Measurements from ENCODE around the gene TNS4.

DNA sequence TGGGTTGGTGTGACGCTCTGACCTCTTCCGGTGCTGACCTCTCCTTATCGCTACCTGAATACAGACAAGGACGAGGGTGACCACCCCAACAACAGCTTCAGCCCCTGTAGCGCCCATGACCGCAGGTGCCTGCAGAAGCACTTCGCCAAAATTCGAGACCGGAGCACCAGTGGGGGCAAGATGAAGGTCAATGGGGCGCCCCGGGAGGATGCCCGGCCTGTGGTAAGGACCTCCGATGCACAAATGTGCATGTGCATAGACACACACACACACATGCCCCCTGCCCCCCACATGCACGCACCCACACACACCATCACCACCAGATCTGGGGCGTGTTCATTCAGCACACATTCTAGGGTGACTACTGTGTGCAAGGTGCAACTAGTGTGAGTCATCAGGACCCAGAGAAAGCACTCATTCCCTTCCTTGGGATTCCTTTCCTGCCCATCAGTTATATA, 48.5 kb downstream of the TNS4 start:
- TF ChIP-seq JUND (IDR thresholded peaks at IDR 0.05) (no peak), POLR2AphosphoS5 (IDR thresholded peaks at IDR 0.05; ENCODE audit: low read depth, low read length) (no peak), POLR2A (IDR thresholded peaks at IDR 0.05; ENCODE audit: borderline replicate concordance, extremely low read depth, insufficient read depth, insufficient read length) (no peak), ZBTB33 (IDR thresholded peaks at IDR 0.05; ENCODE audit: extremely low read depth, insufficient replicate concordance, low read length) (no peak), EZH2phosphoT487 (IDR thresholded peaks at IDR 0.05; ENCODE audit: borderline replicate concordance) (no peak)
- TF ChIP-seq, protein P1, sequence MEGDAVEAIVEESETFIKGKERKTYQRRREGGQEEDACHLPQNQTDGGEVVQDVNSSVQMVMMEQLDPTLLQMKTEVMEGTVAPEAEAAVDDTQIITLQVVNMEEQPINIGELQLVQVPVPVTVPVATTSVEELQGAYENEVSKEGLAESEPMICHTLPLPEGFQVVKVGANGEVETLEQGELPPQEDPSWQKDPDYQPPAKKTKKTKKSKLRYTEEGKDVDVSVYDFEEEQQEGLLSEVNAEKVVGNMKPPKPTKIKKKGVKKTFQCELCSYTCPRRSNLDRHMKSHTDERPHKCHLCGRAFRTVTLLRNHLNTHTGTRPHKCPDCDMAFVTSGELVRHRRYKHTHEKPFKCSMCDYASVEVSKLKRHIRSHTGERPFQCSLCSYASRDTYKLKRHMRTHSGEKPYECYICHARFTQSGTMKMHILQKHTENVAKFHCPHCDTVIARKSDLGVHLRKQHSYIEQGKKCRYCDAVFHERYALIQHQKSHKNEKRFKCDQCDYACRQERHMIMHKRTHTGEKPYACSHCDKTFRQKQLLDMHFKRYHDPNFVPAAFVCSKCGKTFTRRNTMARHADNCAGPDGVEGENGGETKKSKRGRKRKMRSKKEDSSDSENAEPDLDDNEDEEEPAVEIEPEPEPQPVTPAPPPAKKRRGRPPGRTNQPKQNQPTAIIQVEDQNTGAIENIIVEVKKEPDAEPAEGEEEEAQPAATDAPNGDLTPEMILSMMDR (IDR thresholded peaks at IDR 0.05 in 2 of 3, conservative IDR thresholded peaks at IDR 0.05 in 1 of 3; ENCODE audit: borderline replicate concordance in 1 of 3, insufficient read depth in 1 of 3, low read depth in 2 of 3, low read length in 2 of 3): no peak
